H1 (cell line): ENCODE measurements around the gene KCNH4. TPM values are rescaled to one million over a fixed set of nuclear protein-coding genes. Genes with fewer than 3 reads are reported as not detected.

Source experiments
- PHF8 ChIP-seq: fragments of 200-600 bp; sonication (generic); conservative IDR thresholded peaks from 2 replicates; pipeline ENCODE4 v1.7.1; 2012; ENCODE audit warnings: low read depth, mild to moderate bottlenecking, inconsistent platforms, low read length, moderate library complexity
- polyA plus RNA-seq, 7 experiments: library from polyadenylated mRNA; depleted of rRNA in 3 of 7; stranded (reverse) in 5 of 7; unstranded in 2 of 7; fragments of >200 nt in 5 of 7; fragments of 200-250 nt in 2 of 7; gene quantifications; 1 replicate in 5 of 7; 2 replicates in 1 of 7; 4 replicates in 1 of 7; pipeline versions ENCODE4 v1.2.1 to v1.2.3, GENCODE V29; 2011 to 2013; ENCODE audit warnings: missing spikeins in 2 of 7, mixed read lengths in 2 of 7
- total RNA-seq: library from RNA; stranded (reverse); fragmentation: NEBNext Ultra II Directional; extraction: Animal tissue kit (Norgen Biotek cat#: 25700); gene quantifications from 2 replicates; pipeline ENCODE4 v1.2.1, GENCODE V29; 2021

The KCNH4 gene
- total and polyA plus RNA-seq, 2 of the 8 experiments (the other 6 are each of a cell fraction or from before 2014, with no cell fraction given) = 0.44 to 0.47 TPM

DNA sequence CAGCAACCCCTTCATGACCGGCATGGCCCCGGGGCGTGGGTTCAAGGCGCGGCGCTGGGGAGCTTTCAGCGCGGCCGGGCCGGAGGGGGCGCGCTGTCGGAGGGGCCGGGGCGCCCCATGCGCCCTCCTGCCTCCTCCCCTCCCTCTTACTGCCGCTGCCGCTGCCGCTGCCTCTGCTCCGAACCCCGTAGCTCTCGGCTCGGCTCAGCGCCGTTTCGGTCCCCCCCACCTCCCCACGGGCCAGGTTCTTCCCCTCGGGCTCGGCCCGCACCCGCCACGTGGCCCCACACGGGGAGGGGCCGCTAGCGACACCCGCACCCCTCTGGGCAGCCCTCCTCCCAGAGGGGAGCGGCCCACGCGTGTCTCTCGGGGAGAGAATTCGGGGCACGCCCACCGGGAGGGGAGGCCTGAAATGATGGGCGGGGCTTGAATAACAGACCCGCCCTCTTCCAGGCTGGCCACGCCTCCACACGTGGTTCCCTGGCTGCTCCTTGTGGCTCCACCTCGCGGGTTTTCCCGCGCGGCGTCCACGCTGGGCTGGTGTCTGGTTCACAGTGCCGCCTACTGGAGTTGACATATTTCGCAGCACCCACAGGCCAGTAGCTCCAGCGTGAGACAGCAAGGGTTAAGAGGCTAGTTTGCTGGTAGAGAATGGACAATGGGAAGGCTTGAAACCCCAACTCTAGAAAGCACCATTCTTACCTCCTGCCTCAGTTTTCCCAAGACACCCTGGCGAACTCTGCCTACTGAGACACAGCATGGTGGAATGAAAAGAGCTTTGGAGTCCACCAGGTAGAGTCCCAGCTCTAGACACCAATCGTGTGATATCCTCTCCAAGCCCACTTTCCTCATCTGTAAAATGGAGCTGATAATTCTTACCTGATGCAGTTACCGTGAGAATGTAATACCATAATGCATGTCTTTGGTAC, at the start of gene KCNH4 (continued):
- no peak for TF ChIP-seq PHF8
